ENCODE measurements around the gene NTM. TPM values are rescaled to one million over a fixed set of nuclear protein-coding genes. Genes with fewer than 3 reads are reported as not detected.

NTM gene
- total and polyA plus RNA-seq, 2 experiments from 2014 or later, result 1.1 to 1.7 TPM

- Histone ChIP-seq H3K4me3 (no peak overlapping the region), H3K27ac (no peak overlapping the region), H3K9me3 (ENCODE audit: low read depth) (no peaks in the 10 kb centered on the region), H3K27me3 (peaks cover 3% of the 10 kb centered on the region), H3K36me3 (no peaks in the 10 kb centered on the region), H3K4me1 (ENCODE audit: low read depth) (no peaks in the 10 kb centered on the region)
- no peak for DNase-seq (ENCODE audit: low read depth in 1 of 2, low spot score in 1 of 2)
- TF ChIP-seq, protein P1, sequence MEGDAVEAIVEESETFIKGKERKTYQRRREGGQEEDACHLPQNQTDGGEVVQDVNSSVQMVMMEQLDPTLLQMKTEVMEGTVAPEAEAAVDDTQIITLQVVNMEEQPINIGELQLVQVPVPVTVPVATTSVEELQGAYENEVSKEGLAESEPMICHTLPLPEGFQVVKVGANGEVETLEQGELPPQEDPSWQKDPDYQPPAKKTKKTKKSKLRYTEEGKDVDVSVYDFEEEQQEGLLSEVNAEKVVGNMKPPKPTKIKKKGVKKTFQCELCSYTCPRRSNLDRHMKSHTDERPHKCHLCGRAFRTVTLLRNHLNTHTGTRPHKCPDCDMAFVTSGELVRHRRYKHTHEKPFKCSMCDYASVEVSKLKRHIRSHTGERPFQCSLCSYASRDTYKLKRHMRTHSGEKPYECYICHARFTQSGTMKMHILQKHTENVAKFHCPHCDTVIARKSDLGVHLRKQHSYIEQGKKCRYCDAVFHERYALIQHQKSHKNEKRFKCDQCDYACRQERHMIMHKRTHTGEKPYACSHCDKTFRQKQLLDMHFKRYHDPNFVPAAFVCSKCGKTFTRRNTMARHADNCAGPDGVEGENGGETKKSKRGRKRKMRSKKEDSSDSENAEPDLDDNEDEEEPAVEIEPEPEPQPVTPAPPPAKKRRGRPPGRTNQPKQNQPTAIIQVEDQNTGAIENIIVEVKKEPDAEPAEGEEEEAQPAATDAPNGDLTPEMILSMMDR (IDR thresholded peaks at IDR 0.05; ENCODE audit: low read depth, low read length), result no peak
Observed at GRCh38 chr11:131923309-131923708, 552.9 kb downstream of the NTM start.

DNA sequence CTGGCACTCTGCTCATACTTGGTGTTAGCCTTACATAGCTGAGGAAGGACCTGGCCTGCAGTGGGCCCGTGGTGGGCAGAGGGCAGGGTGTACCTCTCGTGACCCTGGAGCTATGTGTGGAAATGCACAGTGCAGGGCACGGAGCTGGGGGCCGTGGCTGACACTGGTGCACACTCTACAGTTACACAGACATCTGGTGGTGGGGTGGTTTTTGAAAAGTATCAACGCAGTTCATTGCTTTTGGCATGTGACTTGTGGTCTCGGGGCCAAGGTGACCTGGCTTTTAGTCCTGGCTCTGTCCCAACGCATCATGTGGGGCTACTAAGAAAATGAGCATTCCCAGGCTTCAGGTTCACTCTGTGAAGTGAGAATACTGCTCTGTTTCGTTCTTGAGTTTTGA is 553.6 kb downstream of the NTM start:
- H3K36me3 ChIP-seq, result no peaks in the 10 kb centered on the region
- no peaks in the 10 kb centered on the region for H3K9me3 ChIP-seq (ENCODE audit: low read depth)
- TF ChIP-seq, protein P1 (IDR thresholded peaks at IDR 0.05; ENCODE audit: low read depth, low read length), result no peak
- no peaks in the 10 kb centered on the region for H3K27me3 ChIP-seq
- no peaks in the 10 kb centered on the region for H3K4me1 ChIP-seq (ENCODE audit: low read depth)
- no peak overlapping the region for H3K27ac ChIP-seq
- no peak overlapping the region for H3K4me3 ChIP-seq
- DNase-seq (ENCODE audit: low read depth in 1 of 2, low spot score in 1 of 2), result no peak

DNA sequence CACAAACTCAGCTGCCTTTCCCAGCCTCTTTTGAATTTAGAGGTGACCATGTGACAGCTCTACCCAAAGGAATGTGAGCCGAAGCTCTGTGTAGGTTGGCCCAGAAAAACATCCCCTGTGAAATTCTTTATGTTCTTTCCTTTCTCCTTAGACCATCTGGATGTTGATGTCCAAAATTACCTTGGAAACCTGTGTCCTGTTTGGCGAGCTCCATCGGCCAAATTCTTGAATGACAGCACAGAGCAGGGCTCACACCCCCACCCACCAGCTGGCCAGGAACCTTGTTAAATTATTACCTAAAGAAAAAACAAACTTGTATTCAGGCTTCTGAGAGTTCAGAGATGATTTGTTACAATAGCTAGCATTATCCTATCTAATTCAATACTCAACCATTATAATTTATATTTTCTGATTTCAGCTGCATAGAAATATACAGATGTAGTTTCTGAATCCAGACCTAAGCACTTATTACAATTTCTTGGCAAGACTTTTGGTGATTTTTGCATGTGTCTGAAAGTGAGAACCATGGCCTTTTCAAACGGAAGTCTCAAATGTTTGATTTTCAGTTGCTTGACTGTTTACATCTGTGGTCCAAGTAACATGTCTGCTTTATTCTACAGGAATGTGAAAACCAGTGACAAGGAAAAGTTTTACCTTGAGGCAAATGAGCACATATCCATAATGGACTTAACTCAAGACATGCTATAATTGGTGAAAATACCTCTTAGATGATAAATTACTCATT is 554.2 kb downstream of the NTM start:
- Histone ChIP-seq H3K36me3 (no peaks in the 10 kb centered on the region), H3K9me3 (ENCODE audit: low read depth) (no peaks in the 10 kb centered on the region), H3K27me3 (no peaks in the 10 kb centered on the region), H3K4me3 (no peak overlapping the region), H3K27ac (no peak overlapping the region), H3K4me1 (ENCODE audit: low read depth) (no peaks in the 10 kb centered on the region)
- peak in 1 of 2 donors; percentile 55 for DNase-seq (ENCODE audit: low read depth in 1 of 2, low spot score in 1 of 2)
- TF ChIP-seq, protein P1 (IDR thresholded peaks at IDR 0.05; ENCODE audit: low read depth, low read length), result no peak

DNA sequence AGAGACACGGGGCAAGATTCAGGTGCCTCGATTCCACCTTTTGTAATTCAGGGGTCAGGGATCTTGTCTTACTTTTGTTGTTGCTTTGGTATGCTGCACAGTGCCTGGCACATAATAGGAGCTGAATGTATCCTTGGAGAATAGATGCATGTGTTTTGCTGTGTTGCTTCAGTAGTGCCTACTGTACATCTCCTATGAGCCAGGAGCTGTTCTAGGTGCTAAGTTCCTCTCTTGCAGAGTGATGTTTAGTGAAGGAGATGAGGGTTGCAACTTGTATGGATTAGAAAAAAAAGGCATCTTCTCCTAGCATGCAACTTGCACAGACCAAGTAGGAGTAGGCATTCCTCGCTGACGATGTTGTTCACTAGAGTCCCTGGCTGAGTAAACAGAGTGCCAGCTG is 555.4 kb downstream of the NTM start:
- Histone ChIP-seq H3K36me3 (no peaks in the 10 kb centered on the region), H3K9me3 (ENCODE audit: low read depth) (no peaks in the 10 kb centered on the region), H3K4me1 (ENCODE audit: low read depth) (no peaks in the 10 kb centered on the region), H3K27ac (no peak overlapping the region), H3K4me3 (no peak overlapping the region), H3K27me3 (no peaks in the 10 kb centered on the region)
- TF ChIP-seq, protein P1 (IDR thresholded peaks at IDR 0.05; ENCODE audit: low read depth, low read length), result no peak
- DNase-seq (ENCODE audit: low read depth in 1 of 2, low spot score in 1 of 2), result peak; percentile 7 to 41

GRCh38 chr11:131928992-131929391 is 558.6 kb downstream of the NTM start:
- TF ChIP-seq, protein P1 (IDR thresholded peaks at IDR 0.05; ENCODE audit: low read depth, low read length), result no peak
- no peak overlapping the region for H3K4me3 ChIP-seq

More at GRCh38 chr11:131928992-131929391, 558.6 kb downstream of the NTM start:
- Histone ChIP-seq H3K27me3 (peaks cover 2% of the 10 kb centered on the region), H3K4me1 (ENCODE audit: low read depth) (no peaks in the 10 kb centered on the region), H3K9me3 (ENCODE audit: low read depth) (no peaks in the 10 kb centered on the region), H3K36me3 (no peaks in the 10 kb centered on the region), H3K27ac (no peak overlapping the region)
- DNase-seq (ENCODE audit: low read depth in 1 of 2, low spot score in 1 of 2), result no peak
